Endodermal cell (in vitro differentiated cells): ENCODE data around the gene VASH2. TPM values are rescaled to one million over a fixed set of nuclear protein-coding genes. Genes with fewer than 3 reads are reported as not detected.

Experiments
- DNase-seq: peaks from one replicate; pipeline ENCODE4 v3.0.0-alpha.2; 2017
- H3K27ac ChIP-seq: 2 replicates; pipeline ENCODE4 v1.5.1; 2013; ENCODE audit warnings: mild to moderate bottlenecking, low read depth, low read length, moderate library complexity
- H3K27me3 ChIP-seq: 2 replicates; pipeline ENCODE4 v1.6.1; 2013; ENCODE audit warnings: mild to moderate bottlenecking, low read length, moderate library complexity; ENCODE audit not compliant: insufficient read depth, control insufficient read depth, poor library complexity, severe bottlenecking
- H3K36me3 ChIP-seq: 2 replicates; pipeline ENCODE4 v1.7.0; 2013; ENCODE audit warnings: mild to moderate bottlenecking, low read length, moderate library complexity; ENCODE audit not compliant: control insufficient read depth, insufficient read depth
- H3K4me1 ChIP-seq: one replicate; pipeline ENCODE4 v1.7.0; 2013; ENCODE audit warnings: low read length; ENCODE audit not compliant: control insufficient read depth, insufficient read depth
- H3K4me3 ChIP-seq: 2 replicates; pipeline ENCODE4 v1.5.1; 2013; ENCODE audit warnings: mild to moderate bottlenecking, low read length, moderate library complexity
- H3K9ac ChIP-seq: 2 replicates; pipeline ENCODE4 v1.6.1; 2013; ENCODE audit warnings: mild to moderate bottlenecking, low read length, moderate library complexity; ENCODE audit not compliant: poor library complexity, severe bottlenecking; ENCODE audit errors: extremely low read depth
- H3K9me3 ChIP-seq: 2 replicates; pipeline ENCODE4 v1.6.1; 2013; ENCODE audit warnings: mild to moderate bottlenecking, low read length, moderate library complexity; ENCODE audit not compliant: control insufficient read depth
- H3K27ac Mint-ChIP-seq: 2 replicates; pipeline ENCODE4 v1.8.0; 2020; ENCODE audit warnings: mixed read lengths
- H3K27me3 Mint-ChIP-seq: 2 replicates; pipeline ENCODE4 v1.8.0; 2021; ENCODE audit warnings: mild to moderate bottlenecking, mixed read lengths; ENCODE audit not compliant: insufficient read depth
- H3K36me3 Mint-ChIP-seq: 2 replicates; pipeline ENCODE4 v1.8.0; 2020; ENCODE audit warnings: low read depth, mixed read lengths
- H3K4me1 Mint-ChIP-seq: 2 replicates; pipeline ENCODE4 v1.8.0; 2020; ENCODE audit warnings: mixed read lengths
- H3K4me3 Mint-ChIP-seq: 2 replicates; pipeline ENCODE4 v1.8.0; 2020; ENCODE audit warnings: mild to moderate bottlenecking, moderate library complexity, mixed read lengths
- H3K9me3 Mint-ChIP-seq: 2 replicates; pipeline ENCODE4 v1.8.0; 2020; ENCODE audit warnings: mild to moderate bottlenecking, mixed read lengths
- WGBS, 2 experiments: methylation state at CpG; one replicate each; pipeline versions ENCODE4 v1.1.5 to v1.1.7; 2013; ENCODE audit warnings: missing lambda C conversion rate in 2 of 2, mixed read lengths in 1 of 2; ENCODE audit not compliant: insufficient coverage in 1 of 2, insufficient read length in 1 of 2; 5-methylcytosine and 5-hydroxymethylcytosine counted together
- total RNA-seq, 2 donors: library from RNA; stranded (reverse); fragmentation: NEBNext Ultra II Directional in 1 of 2; extraction: Animal tissue kit (Norgen Biotek cat#: 25700) in 1 of 2; gene quantifications; 2 replicates in 1 of 2; 3 replicates in 1 of 2; pipeline ENCODE4 v1.2.1, GENCODE V29; 2021
- TF ChIP-seq, protein P1 (sequence below): fragments of 200-600 bp; sonication (generic); conservative IDR thresholded peaks from 2 replicates; pipeline ENCODE4 v1.5.0; 2021; ENCODE audit warnings: antibody characterized with exemption, mild to moderate bottlenecking

Gene VASH2
- total RNA-seq, 2 donors from 2014 or later = 13.7 to 30.2 TPM

DNA sequence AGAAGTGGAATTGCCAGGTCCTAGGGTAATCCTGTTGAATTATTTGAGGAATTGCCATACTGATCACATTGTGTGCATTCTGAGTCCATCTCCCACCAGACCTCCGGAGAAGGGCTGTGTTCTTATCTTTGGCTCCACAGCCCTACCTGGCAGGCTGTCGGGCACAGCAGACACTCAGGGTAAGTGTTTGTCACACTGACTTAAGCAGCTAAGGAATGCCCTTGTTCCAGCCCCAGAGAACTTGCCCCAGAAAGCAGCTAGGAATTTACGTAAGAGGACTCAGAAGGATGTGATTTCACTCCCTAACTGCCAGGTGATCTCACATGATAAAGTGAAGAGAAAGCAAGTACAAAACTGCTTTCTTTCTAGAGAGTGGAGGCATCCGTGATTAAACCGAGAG, 21.0 kb downstream of the VASH2 start:
- no peak overlapping the region for H3K9ac ChIP-seq
- Mint-ChIP-seq H3K4me3 (no peak overlapping the region), H3K4me1 (peaks cover 5% of the 10 kb centered on the region), H3K27ac (peak overlapping the region; percentile 52), H3K9me3 (no peaks in the 10 kb centered on the region), H3K27me3 (no peaks in the 10 kb centered on the region), H3K36me3 (peaks cover 41% of the 10 kb centered on the region)
- TF ChIP-seq, protein P1, sequence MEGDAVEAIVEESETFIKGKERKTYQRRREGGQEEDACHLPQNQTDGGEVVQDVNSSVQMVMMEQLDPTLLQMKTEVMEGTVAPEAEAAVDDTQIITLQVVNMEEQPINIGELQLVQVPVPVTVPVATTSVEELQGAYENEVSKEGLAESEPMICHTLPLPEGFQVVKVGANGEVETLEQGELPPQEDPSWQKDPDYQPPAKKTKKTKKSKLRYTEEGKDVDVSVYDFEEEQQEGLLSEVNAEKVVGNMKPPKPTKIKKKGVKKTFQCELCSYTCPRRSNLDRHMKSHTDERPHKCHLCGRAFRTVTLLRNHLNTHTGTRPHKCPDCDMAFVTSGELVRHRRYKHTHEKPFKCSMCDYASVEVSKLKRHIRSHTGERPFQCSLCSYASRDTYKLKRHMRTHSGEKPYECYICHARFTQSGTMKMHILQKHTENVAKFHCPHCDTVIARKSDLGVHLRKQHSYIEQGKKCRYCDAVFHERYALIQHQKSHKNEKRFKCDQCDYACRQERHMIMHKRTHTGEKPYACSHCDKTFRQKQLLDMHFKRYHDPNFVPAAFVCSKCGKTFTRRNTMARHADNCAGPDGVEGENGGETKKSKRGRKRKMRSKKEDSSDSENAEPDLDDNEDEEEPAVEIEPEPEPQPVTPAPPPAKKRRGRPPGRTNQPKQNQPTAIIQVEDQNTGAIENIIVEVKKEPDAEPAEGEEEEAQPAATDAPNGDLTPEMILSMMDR = no peak
- no peaks in the 10 kb centered on the region for H3K4me1 ChIP-seq
- peaks cover 11% of the 10 kb centered on the region for H3K36me3 ChIP-seq
- H3K9me3 ChIP-seq = no peaks in the 10 kb centered on the region
- no peak overlapping the region for H3K4me3 ChIP-seq
- 88 to 92% methylated on average over 5 of the region's 5 CpGs for WGBS, 2 experiments
- no peak for DNase-seq
- no peak overlapping the region for H3K27ac ChIP-seq
- no peaks in the 10 kb centered on the region for H3K27me3 ChIP-seq

DNA sequence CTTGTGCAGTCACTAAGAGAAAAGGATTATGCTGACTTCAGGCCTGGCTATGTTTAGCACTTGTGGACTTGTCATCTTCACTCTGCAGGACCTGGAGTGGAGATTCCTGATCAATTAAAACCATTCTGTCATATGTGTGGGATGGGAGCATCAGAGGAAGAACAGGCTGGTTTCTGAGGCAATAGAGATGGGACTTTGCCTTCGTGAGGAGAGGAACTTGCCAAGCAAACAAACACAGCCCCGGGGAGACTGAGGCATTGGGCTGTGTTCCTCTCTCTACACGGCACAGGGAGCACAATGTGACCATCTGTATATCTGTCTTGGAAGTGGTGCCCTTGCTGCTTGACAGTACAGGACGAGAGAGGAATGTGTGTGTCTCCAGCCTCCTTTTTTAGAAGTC, 23.1 kb downstream of the VASH2 start:
- 89 to 100% methylated on average over 3 to 4 of the region's 4 CpGs for WGBS, 2 experiments
- Histone ChIP-seq H3K4me1 (no peaks in the 10 kb centered on the region), H3K36me3 (peaks cover 14% of the 10 kb centered on the region), H3K9ac (no peak overlapping the region), H3K27me3 (no peaks in the 10 kb centered on the region), H3K9me3 (no peaks in the 10 kb centered on the region), H3K27ac (no peak overlapping the region), H3K4me3 (no peak overlapping the region)
- Mint-ChIP-seq H3K4me3 (no peak overlapping the region), H3K4me1 (no peaks in the 10 kb centered on the region), H3K9me3 (no peaks in the 10 kb centered on the region), H3K27me3 (no peaks in the 10 kb centered on the region), H3K27ac (no peak overlapping the region), H3K36me3 (peaks cover 43% of the 10 kb centered on the region)
- DNase-seq = no peak
- TF ChIP-seq, protein P1 = no peak

DNA sequence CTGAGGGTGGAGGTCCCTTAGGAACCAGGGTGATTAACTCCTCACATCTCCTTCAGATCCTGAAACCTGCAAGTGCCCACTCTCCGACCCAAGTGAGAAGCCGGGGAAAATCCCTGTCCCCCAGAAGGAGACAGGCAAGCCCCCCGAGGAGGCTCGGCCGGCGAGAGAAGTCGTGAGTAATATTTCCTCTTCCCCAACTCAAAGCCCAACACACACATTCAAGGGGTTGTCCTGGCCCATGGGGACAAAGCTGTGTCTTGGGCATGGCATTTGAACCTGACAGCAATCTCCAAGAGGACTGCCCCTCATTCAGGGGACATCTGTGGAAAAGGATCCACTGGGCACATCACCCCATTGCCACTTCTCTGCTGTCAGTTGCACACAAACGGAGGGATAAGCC, 23.6 kb downstream of the VASH2 start:
- Mint-ChIP-seq H3K27me3 (no peaks in the 10 kb centered on the region), H3K9me3 (no peaks in the 10 kb centered on the region), H3K4me3 (no peak overlapping the region), H3K4me1 (no peaks in the 10 kb centered on the region), H3K27ac (no peak overlapping the region), H3K36me3 (peaks cover 40% of the 10 kb centered on the region)
- Histone ChIP-seq H3K4me3 (no peak overlapping the region), H3K27me3 (no peaks in the 10 kb centered on the region), H3K9ac (no peak overlapping the region), H3K9me3 (no peaks in the 10 kb centered on the region), H3K4me1 (no peaks in the 10 kb centered on the region), H3K27ac (no peak overlapping the region), H3K36me3 (peaks cover 10% of the 10 kb centered on the region)
- WGBS, 2 experiments = 93 to 100% methylated on average over 1 to 8 of the region's 8 CpGs
- TF ChIP-seq, protein P1 = no peak
- no peak for DNase-seq
